GM12875 (cell line): ENCODE measurements around the gene PEX6.
"Not testable (repeated sequence)": the region's sequence is repeated elsewhere in the genome, so short reads cannot be mapped to it uniquely, and the experiment has no call there.

Experiments used
- H3K4me3 ChIP-seq: one replicate; pipeline ENCODE4 v1.5.1; 2011; ENCODE audit warnings: low read depth, low read length, control low read depth
- CTCF ChIP-seq: IDR thresholded peaks from 2 replicates; pipeline ENCODE4 v1.5.1; 2011; ENCODE audit warnings: low read depth, mild to moderate bottlenecking, control low read depth, inconsistent platforms, low read length, moderate library complexity, borderline replicate concordance; ENCODE audit not compliant: insufficient read depth

The PEX6 gene

GRCh38 chr6:43001843-43002242 lies 22.9 kb upstream of the PEX6 start:
- TF ChIP-seq CTCF = no peak
- H3K4me3 ChIP-seq = no peak overlapping the region

GRCh38 chr6:42998205-42998604 lies 19.2 kb upstream of the PEX6 start:
- not testable (repeated sequence) for H3K4me3 ChIP-seq

GRCh38 chr6:42996513-42996912 lies 17.5 kb upstream of the PEX6 start:
- no peak for TF ChIP-seq CTCF
- H3K4me3 ChIP-seq = no peak overlapping the region

GRCh38 chr6:42993445-42993844 lies 14.5 kb upstream of the PEX6 start:
- no peak for TF ChIP-seq CTCF
- H3K4me3 ChIP-seq = no peak overlapping the region

GRCh38 chr6:42989923-42990322 lies 10.9 kb upstream of the PEX6 start:
- TF ChIP-seq CTCF = no peak
- no peak overlapping the region for H3K4me3 ChIP-seq

- H3K4me3 ChIP-seq = no peak overlapping the region
- no peak for TF ChIP-seq CTCF
Measured at GRCh38 chr6:42988486-42989020, 9.6 kb upstream of the PEX6 start.

GRCh38 chr6:42987533-42988451 lies 8.8 kb upstream of the PEX6 start:
- H3K4me3 ChIP-seq = no peak overlapping the region
- TF ChIP-seq CTCF = no peak
